GM18873 (cell line): Measurements from ENCODE around the gene CEP70.
"Not testable (repeated sequence)": the region's sequence is repeated elsewhere in the genome, so short reads cannot be mapped to it uniquely, and the experiment has no call there.

Experiments used
- ATAC-seq: cut with Tn5 transposase; IDR thresholded peaks from one replicate; pipeline ENCODE4 v1.9.1; 2021; ENCODE audit warnings: mild to moderate bottlenecking, moderate library complexity, moderate number of reproducible peaks; ENCODE audit not compliant: unreplicated experiment, low FRiP score

Gene CEP70

GRCh38 chr3:138542977-138543376, 51.1 kb downstream of the CEP70 start:
- no peak for ATAC-seq

- ATAC-seq: no peak
Observed at GRCh38 chr3:138539352-138539751, 54.7 kb downstream of the CEP70 start.

- ATAC-seq: not testable (repeated sequence)
Observed at GRCh38 chr3:138521445-138521844, 72.6 kb downstream of the CEP70 start.

- no peak for ATAC-seq
Observed at GRCh38 chr3:138513090-138513843, 80.8 kb downstream of the CEP70 start.

GRCh38 chr3:138511945-138512344, 82.1 kb downstream of the CEP70 start:
- no peak for ATAC-seq

- no peak for ATAC-seq
Observed at GRCh38 chr3:138509586-138509985, 84.5 kb downstream of the CEP70 start.

- ATAC-seq: no peak
Observed at GRCh38 chr3:138507524-138507923, 86.5 kb downstream of the CEP70 start.

- no peak for ATAC-seq
Observed at GRCh38 chr3:138498991-138499390, 95.1 kb downstream of the CEP70 start.

- no peak for ATAC-seq
Observed at GRCh38 chr3:138497851-138498250, 96.2 kb downstream of the CEP70 start.

GRCh38 chr3:138497021-138497420, 97.0 kb downstream of the CEP70 start:
- ATAC-seq: no peak

GRCh38 chr3:138496436-138496835, 97.6 kb downstream of the CEP70 start:
- no peak for ATAC-seq

GRCh38 chr3:138495638-138496037, 98.4 kb downstream of the CEP70 start:
- ATAC-seq: not testable (repeated sequence)

GRCh38 chr3:138494607-138494929, 99.5 kb downstream of the CEP70 start:
- no peak for ATAC-seq

GRCh38 chr3:138493804-138494606, 100.1 kb downstream of the CEP70 start:
- ATAC-seq: no peak

- ATAC-seq: no peak
Observed at GRCh38 chr3:138492980-138493675, 100.9 kb downstream of the CEP70 start.

- no peak for ATAC-seq
Observed at GRCh38 chr3:138491971-138492370, 102.1 kb downstream of the CEP70 start.

GRCh38 chr3:138486580-138486979, 107.5 kb downstream of the CEP70 start:
- ATAC-seq: not testable (repeated sequence)

- not testable (repeated sequence) for ATAC-seq
Observed at GRCh38 chr3:138484672-138485071, 109.4 kb downstream of the CEP70 start.

- ATAC-seq: no peak
Observed at GRCh38 chr3:138479438-138479863, 114.6 kb downstream of the CEP70 start.

GRCh38 chr3:138477801-138478200, 116.3 kb downstream of the CEP70 start:
- ATAC-seq: no peak

- ATAC-seq: no peak
Observed at GRCh38 chr3:138477120-138477519, 116.9 kb downstream of the CEP70 start.
